Neuronal stem cell (in vitro differentiated cells): ENCODE results near the gene AUH.

ENCODE experiments used
- DNase-seq: peaks from one replicate; pipeline ENCODE4 v3.0.0-alpha.2; 2013; ENCODE audit warnings: low spot score
- H2AFZ ChIP-seq: one replicate; pipeline ENCODE4 v1.6.1; 2013; ENCODE audit warnings: mild to moderate bottlenecking, low read length, inconsistent platforms
- H2AK5ac ChIP-seq: 2 replicates; pipeline ENCODE4 v1.6.1; 2013; ENCODE audit warnings: low read depth, mild to moderate bottlenecking, inconsistent platforms, low read length, moderate library complexity, mixed read lengths
- H2BK120ac ChIP-seq: 2 replicates; pipeline ENCODE4 v1.6.1; 2013; ENCODE audit warnings: low read depth, mild to moderate bottlenecking, inconsistent platforms, low read length, moderate library complexity, mixed read lengths
- H2BK12ac ChIP-seq: one replicate; pipeline ENCODE4 v1.6.1; 2013; ENCODE audit warnings: low read length, inconsistent platforms
- H2BK15ac ChIP-seq: 2 replicates; pipeline ENCODE4 v1.6.1; 2013; ENCODE audit warnings: mild to moderate bottlenecking, low read length, inconsistent platforms, mixed read lengths
- H2BK5ac ChIP-seq: one replicate; pipeline ENCODE4 v1.6.1; 2013; ENCODE audit warnings: inconsistent platforms, mild to moderate bottlenecking, low read length, moderate library complexity
- H3K14ac ChIP-seq: one replicate; pipeline ENCODE4 v1.6.1; 2013; ENCODE audit warnings: low read length, inconsistent platforms
- H3K18ac ChIP-seq: 2 replicates; pipeline ENCODE4 v1.6.1; 2013; ENCODE audit warnings: low read length, inconsistent platforms
- H3K23ac ChIP-seq: 2 replicates; pipeline ENCODE4 v1.6.1; 2013; ENCODE audit warnings: low read depth, mild to moderate bottlenecking, mixed read lengths, low read length, inconsistent platforms; ENCODE audit not compliant: poor library complexity
- H3K27ac ChIP-seq: replicated peaks from 3 replicates; pipeline ENCODE4 v1.5.1; 2013; ENCODE audit warnings: low read length, inconsistent platforms
- H3K27me3 ChIP-seq, 3 experiments: 2 replicates each; pipeline ENCODE4 v1.6.1; 2013; ENCODE audit warnings: low read length in 3 of 3, mild to moderate bottlenecking in 2 of 3, inconsistent platforms in 1 of 3, low read depth in 1 of 3, mixed read lengths in 1 of 3, moderate library complexity in 1 of 3; ENCODE audit not compliant: control insufficient read depth in 3 of 3, insufficient read depth in 3 of 3
- H3K36me3 ChIP-seq, 2 donors: replicated peaks in 1 of 2; 2 replicates each; pipeline ENCODE4 v1.6.1; 2013; ENCODE audit warnings: low read length in 2 of 2; ENCODE audit not compliant: control insufficient read depth in 2 of 2, insufficient read depth in 2 of 2
- H3K4ac ChIP-seq: 2 replicates; pipeline ENCODE4 v1.6.1; 2013; ENCODE audit warnings: inconsistent platforms, mild to moderate bottlenecking, low read length, moderate library complexity
- H3K4me1 ChIP-seq, 2 donors: 1 replicate in 1 of 2; 2 replicates in 1 of 2; pipeline ENCODE4 v1.6.1; 2013; ENCODE audit warnings: low read length in 2 of 2, low read depth in 1 of 2; ENCODE audit not compliant: control insufficient read depth in 2 of 2, insufficient read depth in 1 of 2
- H3K4me2 ChIP-seq: one replicate; pipeline ENCODE4 v1.6.1; 2013; ENCODE audit warnings: mild to moderate bottlenecking, low read length, inconsistent platforms; ENCODE audit not compliant: insufficient read depth, poor library complexity, severe bottlenecking
- H3K4me3 ChIP-seq, 2 donors: 2 replicates each; pipeline ENCODE4 v1.5.1; 2013; ENCODE audit warnings: low read length in 2 of 2, mild to moderate bottlenecking in 2 of 2, inconsistent platforms in 1 of 2, moderate library complexity in 1 of 2
- H3K79me1 ChIP-seq: one replicate; pipeline ENCODE4 v1.6.1; 2013; ENCODE audit warnings: low read depth, mild to moderate bottlenecking, inconsistent platforms, low read length, moderate library complexity
- H3K9ac ChIP-seq: one replicate; pipeline ENCODE4 v1.6.1; 2013; ENCODE audit warnings: mild to moderate bottlenecking, low read depth, low read length, inconsistent platforms; ENCODE audit not compliant: poor library complexity
- H3K9me3 ChIP-seq, 2 donors: replicated peaks in 1 of 2; 2 replicates each; pipeline versions ENCODE3 to v1.6.1; 2013; ENCODE audit warnings: low read length in 2 of 2, mild to moderate bottlenecking in 2 of 2, inconsistent platforms in 1 of 2, low read depth in 1 of 2, mixed read lengths in 1 of 2, moderate library complexity in 1 of 2; ENCODE audit not compliant: control insufficient read depth in 2 of 2, insufficient read depth in 1 of 2
- H4K8ac ChIP-seq: one replicate; pipeline ENCODE4 v1.6.1; 2013; ENCODE audit warnings: low read depth, mild to moderate bottlenecking, inconsistent platforms, low read length, moderate library complexity
- H4K91ac ChIP-seq: one replicate; pipeline ENCODE4 v1.6.1; 2013; ENCODE audit warnings: low read length, low read depth, mild to moderate bottlenecking, inconsistent platforms; ENCODE audit not compliant: poor library complexity
- WGBS, 2 donors: extraction: QIAGEN DNeasy Blood & Tissue Kit; methylation state at CpG; one replicate each; pipeline ENCODE4 v1.1.7; 2013; ENCODE audit warnings: missing lambda C conversion rate in 2 of 2, mixed read lengths in 1 of 2; ENCODE audit not compliant: insufficient read length in 2 of 2, insufficient replicate concordance in 1 of 2; ENCODE audit errors: extremely low coverage in 2 of 2; 5-methylcytosine and 5-hydroxymethylcytosine counted together

The AUH gene

GRCh38 chr9:91384954-91385353, 23.2 kb upstream of the AUH start:
- H2BK15ac ChIP-seq = no peak overlapping the region
- no peaks in the 10 kb centered on the region for H3K4me1 ChIP-seq

GRCh38 chr9:91383577-91383976, 21.9 kb upstream of the AUH start:
- Histone ChIP-seq H3K36me3 (no peaks in the 10 kb centered on the region), H3K9me3 (no peaks in the 10 kb centered on the region), H4K91ac (no peak overlapping the region), H3K9ac (no peak overlapping the region), H3K4me3 (no peak overlapping the region), H2BK120ac (no peak overlapping the region), H2AFZ (no peak overlapping the region), H2BK12ac (no peak overlapping the region), H3K27ac (no peak overlapping the region), H3K14ac (no peak overlapping the region), H3K23ac (no peak overlapping the region), H3K27me3 (peaks cover 0 to 8% (median 0%) of the 10 kb centered on the region in 3 experiments), H2BK15ac (no peak overlapping the region), H3K4me1 (no peaks in the 10 kb centered on the region), H3K4me2 (no peak overlapping the region), H4K8ac (no peak overlapping the region), H2AK5ac (no peak overlapping the region), H3K18ac (no peak overlapping the region), H3K79me1 (no peaks in the 10 kb centered on the region), H2BK5ac (no peak overlapping the region), H3K4ac (no peak overlapping the region)
- DNase-seq = no peak

More at GRCh38 chr9:91384954-91385353, 23.2 kb upstream of the AUH start:
- H2BK120ac ChIP-seq = no peak overlapping the region
- no peak overlapping the region for H3K4me3 ChIP-seq
- H2AK5ac ChIP-seq = no peak overlapping the region
- no peak for DNase-seq
- no peak overlapping the region for H3K4ac ChIP-seq
- no peak overlapping the region for H3K4me2 ChIP-seq
- H3K79me1 ChIP-seq = no peaks in the 10 kb centered on the region
- H3K36me3 ChIP-seq = no peaks in the 10 kb centered on the region
- H3K27me3 ChIP-seq = no peaks in the 10 kb centered on the region
- H2BK12ac ChIP-seq = no peak overlapping the region
- WGBS, 2 donors = no CpG with 5 or more reads among the region's 1 CpG
- H2AFZ ChIP-seq = no peak overlapping the region
- no peak overlapping the region for H3K9ac ChIP-seq
- H4K8ac ChIP-seq = no peak overlapping the region
- no peak overlapping the region for H4K91ac ChIP-seq
- H2BK5ac ChIP-seq = no peak overlapping the region
- no peak overlapping the region for H3K14ac ChIP-seq
- no peaks in the 10 kb centered on the region for H3K9me3 ChIP-seq
- no peak overlapping the region for H3K27ac ChIP-seq
- H3K18ac ChIP-seq = no peak overlapping the region
- no peak overlapping the region for H3K23ac ChIP-seq

GRCh38 chr9:91382298-91382697, 20.6 kb upstream of the AUH start:
- H3K27ac ChIP-seq = no peak overlapping the region
- no peaks in the 10 kb centered on the region for H3K79me1 ChIP-seq
- H3K4me3 ChIP-seq = no peak overlapping the region
- H4K8ac ChIP-seq = no peak overlapping the region
- no peak overlapping the region for H2BK5ac ChIP-seq
- H3K9ac ChIP-seq = no peak overlapping the region
- H3K4me1 ChIP-seq = no peaks in the 10 kb centered on the region
- no peak overlapping the region for H2BK12ac ChIP-seq
- no peak overlapping the region for H3K4me2 ChIP-seq
- no peaks in the 10 kb centered on the region for H3K36me3 ChIP-seq
- H3K14ac ChIP-seq = no peak overlapping the region
- H3K27me3 ChIP-seq = peaks cover 0 to 11% (median 0%) of the 10 kb centered on the region in 3 experiments
- H3K9me3 ChIP-seq = no peaks in the 10 kb centered on the region
- no peak overlapping the region for H2AFZ ChIP-seq
- H2BK120ac ChIP-seq = no peak overlapping the region
- no peak overlapping the region for H4K91ac ChIP-seq
- no CpG with 5 or more reads among the region's 4 CpGs for WGBS, 2 donors
- H3K4ac ChIP-seq = no peak overlapping the region
- no peak overlapping the region for H3K23ac ChIP-seq
- no peak overlapping the region for H3K18ac ChIP-seq
- H2AK5ac ChIP-seq = no peak overlapping the region
- DNase-seq = no peak
- no peak overlapping the region for H2BK15ac ChIP-seq

- H3K14ac ChIP-seq = no peak overlapping the region
- DNase-seq = no peak
- no peak overlapping the region for H2BK120ac ChIP-seq
- H2AFZ ChIP-seq = no peak overlapping the region
- H2AK5ac ChIP-seq = no peak overlapping the region
- no peaks in the 10 kb centered on the region for H3K4me1 ChIP-seq
- no peak overlapping the region for H4K91ac ChIP-seq
- H2BK15ac ChIP-seq = no peak overlapping the region
- H3K18ac ChIP-seq = no peak overlapping the region
- no peak overlapping the region for H3K27ac ChIP-seq
- H3K27me3 ChIP-seq = peaks cover 0 to 11% (median 0%) of the 10 kb centered on the region in 3 experiments
- no peak overlapping the region for H2BK12ac ChIP-seq
- H3K4ac ChIP-seq = no peak overlapping the region
- no peak overlapping the region for H3K4me2 ChIP-seq
- no peaks in the 10 kb centered on the region for H3K36me3 ChIP-seq
- H3K79me1 ChIP-seq = no peaks in the 10 kb centered on the region
- H2BK5ac ChIP-seq = no peak overlapping the region
- no CpG with 5 or more reads among the region's 3 CpGs for WGBS, 2 donors
- H3K9ac ChIP-seq = no peak overlapping the region
- H3K4me3 ChIP-seq = no peak overlapping the region
- H4K8ac ChIP-seq = no peak overlapping the region
- H3K23ac ChIP-seq = no peak overlapping the region
- H3K9me3 ChIP-seq = no peaks in the 10 kb centered on the region
These were observed 17.7 kb upstream of the AUH start for GRCh38 chr9:91379426-91379825.
